ENCODE measurements around the gene SWT1.
A peak's percentile ranks its signal among the peaks of the same experiment; 100 is the strongest.
"Not testable (repeated sequence)": the region's sequence is repeated elsewhere in the genome, so short reads cannot be mapped to it uniquely, and the experiment has no call there.

Gene SWT1

GRCh38 chr1:185249563-185249962 is 92.6 kb downstream of the SWT1 start:
- DNase-seq: no peak

GRCh38 chr1:185250063-185250462 is 93.1 kb downstream of the SWT1 start:
- DNase-seq: no peak

- not testable (repeated sequence) for DNase-seq
Measured at GRCh38 chr1:185251928-185252327, 95.0 kb downstream of the SWT1 start.

GRCh38 chr1:185252404-185252803 is 95.4 kb downstream of the SWT1 start:
- DNase-seq: not testable (repeated sequence)

- not testable (repeated sequence) for DNase-seq
Measured at GRCh38 chr1:185255595-185255994, 98.6 kb downstream of the SWT1 start.

GRCh38 chr1:185257116-185257949 is 100.4 kb downstream of the SWT1 start:
- DNase-seq: not testable (repeated sequence)

GRCh38 chr1:185257950-185258208 is 100.9 kb downstream of the SWT1 start:
- DNase-seq: peak; percentile 11

- DNase-seq: no peak
Measured at GRCh38 chr1:185258676-185259075, 101.7 kb downstream of the SWT1 start.

- DNase-seq: no peak
Measured at GRCh38 chr1:185260611-185261010, 103.6 kb downstream of the SWT1 start.

GRCh38 chr1:185262151-185262550 is 105.2 kb downstream of the SWT1 start:
- no peak for DNase-seq

GRCh38 chr1:185263292-185263691 is 106.3 kb downstream of the SWT1 start:
- DNase-seq: no peak

GRCh38 chr1:185263780-185264179 is 106.8 kb downstream of the SWT1 start:
- no peak for DNase-seq

- DNase-seq: no peak
Measured at GRCh38 chr1:185265314-185265713, 108.3 kb downstream of the SWT1 start.

- no peak for DNase-seq
Measured at GRCh38 chr1:185267301-185267700, 110.3 kb downstream of the SWT1 start.

- no peak for DNase-seq
Measured at GRCh38 chr1:185267701-185268100, 110.7 kb downstream of the SWT1 start.

GRCh38 chr1:185268352-185268751 is 111.4 kb downstream of the SWT1 start:
- DNase-seq: no peak

- no peak for DNase-seq
Measured at GRCh38 chr1:185271921-185272320, 115.0 kb downstream of the SWT1 start.

- peak; percentile 38 for DNase-seq
Measured at GRCh38 chr1:185279571-185279970, 122.6 kb downstream of the SWT1 start.

- DNase-seq: no peak
Measured at GRCh38 chr1:185280589-185280988, 123.6 kb downstream of the SWT1 start.

- DNase-seq: no peak
Measured at GRCh38 chr1:185281245-185281644, 124.3 kb downstream of the SWT1 start.

- DNase-seq: no peak
Measured at GRCh38 chr1:185284116-185284515, 127.1 kb downstream of the SWT1 start.

GRCh38 chr1:185284533-185285276 is 127.7 kb downstream of the SWT1 start:
- DNase-seq: peak; percentile 19

GRCh38 chr1:185287451-185287850 is 130.5 kb downstream of the SWT1 start:
- no peak for DNase-seq

GRCh38 chr1:185288435-185288834 is 131.5 kb downstream of the SWT1 start:
- no peak for DNase-seq

All from fibroblast of skin of scalp (primary cell).